Fibroblast of lung (primary cell): Measurements from ENCODE around the gene ADAMTSL1. TPM values are rescaled to one million over a fixed set of nuclear protein-coding genes. Genes with fewer than 3 reads are reported as not detected.
A peak's percentile ranks its signal among the peaks of the same experiment; 100 is the strongest.

Source experiments
- DNase-seq, 2 donors: peaks; one replicate each; pipeline versions ENCODE4 v3.0.0 to v3.0.0-alpha.2; 2010; ENCODE audit warnings: low read depth in 2 of 2
- H2AFZ ChIP-seq: 2 replicates; pipeline ENCODE4 v1.5.1; 2012; ENCODE audit warnings: low read length, control low read depth, inconsistent platforms
- H3K27ac ChIP-seq: 2 replicates; pipeline ENCODE4 v1.5.1; 2011; ENCODE audit warnings: low read length, control low read depth; ENCODE audit not compliant: insufficient read depth
- H3K27me3 ChIP-seq: 2 replicates; pipeline ENCODE4 v1.5.1; 2011; ENCODE audit warnings: mild to moderate bottlenecking, low read length; ENCODE audit not compliant: control insufficient read depth, insufficient read depth
- H3K36me3 ChIP-seq: 2 replicates; pipeline ENCODE4 v1.5.1; 2011; ENCODE audit warnings: low read length; ENCODE audit not compliant: control insufficient read depth, insufficient read depth
- H3K4me1 ChIP-seq: 2 replicates; pipeline ENCODE4 v1.5.1; 2011; ENCODE audit warnings: low read length; ENCODE audit not compliant: control insufficient read depth, insufficient read depth; ENCODE audit errors: extremely low read depth
- H3K4me2 ChIP-seq: 2 replicates; pipeline ENCODE4 v1.5.1; 2011; ENCODE audit warnings: low read length, control low read depth; ENCODE audit not compliant: insufficient read depth; ENCODE audit errors: extremely low read depth
- H3K4me3 ChIP-seq, 4 experiments: fragments of 200-600 bp in 1 of 4; sonication (generic) in 1 of 4; replicated peaks in 1 of 4; 2 replicates each; pipeline ENCODE4 v1.5.1; 2011 to 2016; ENCODE audit warnings: low read length in 4 of 4, low read depth in 3 of 4, mild to moderate bottlenecking in 3 of 4, control low read depth in 2 of 4, inconsistent platforms in 1 of 4, mixed read lengths in 1 of 4; ENCODE audit not compliant: insufficient read depth in 1 of 4; ENCODE audit errors: control extremely low read depth in 1 of 4
- H3K79me2 ChIP-seq: 2 replicates; pipeline ENCODE4 v1.5.1; 2012; ENCODE audit warnings: mild to moderate bottlenecking, low read length, inconsistent platforms; ENCODE audit not compliant: control insufficient read depth, insufficient read depth
- H3K9ac ChIP-seq: 2 replicates; pipeline ENCODE4 v1.5.1; 2011; ENCODE audit warnings: mild to moderate bottlenecking, low read length, control low read depth; ENCODE audit not compliant: insufficient read depth
- H3K9me3 ChIP-seq: 2 replicates; pipeline ENCODE4 v1.5.1; 2012; ENCODE audit warnings: low read depth, low read length; ENCODE audit not compliant: control insufficient read depth, insufficient read depth
- H4K20me1 ChIP-seq: 2 replicates; pipeline ENCODE4 v1.5.1; 2011; ENCODE audit warnings: low read length; ENCODE audit not compliant: control insufficient read depth, insufficient read depth; ENCODE audit errors: extremely low read depth
- EZH2 ChIP-seq: IDR thresholded peaks from 2 replicates; pipeline ENCODE4 v1.5.1; 2012; ENCODE audit warnings: low read length, control low read depth, mild to moderate bottlenecking; ENCODE audit errors: missing control alignments
- polyA plus RNA-seq, 2 donors: library from polyadenylated mRNA; depleted of rRNA in 1 of 2; stranded (reverse) in 1 of 2; unstranded in 1 of 2; fragments of >200 nt; gene quantifications; 2 replicates each; pipeline ENCODE4 v1.2.1, GENCODE V29; 2011 to 2012; ENCODE audit warnings: missing spikeins in 1 of 2
- total RNA-seq: library from RNA; depleted of rRNA; stranded (reverse); fragments of >200 nt; gene quantifications from 2 replicates; pipeline ENCODE4 v1.2.1, GENCODE V29; 2014
- TF ChIP-seq, protein P1 (sequence below), 2 donors: IDR thresholded peaks in 1 of 2; conservative IDR thresholded peaks in 1 of 2; 1 replicate in 1 of 2; 2 replicates in 1 of 2; pipeline ENCODE4 v1.5.1; 2011 to 2012; ENCODE audit warnings: low read length in 2 of 2, control low read depth in 1 of 2, inconsistent platforms in 1 of 2, low read depth in 1 of 2, mild to moderate bottlenecking in 1 of 2

Gene ADAMTSL1
- total and polyA plus RNA-seq, 2 donors (not counting 1 experiment from before 2014, with no cell fraction given) = 19.3 to 27.9 TPM

- H3K36me3 ChIP-seq = no peaks in the 10 kb centered on the region
- no peak overlapping the region for H3K27ac ChIP-seq
- peak in 1 of 2 donors; percentile 4 for DNase-seq
- H4K20me1 ChIP-seq = no peaks in the 10 kb centered on the region
- TF ChIP-seq EZH2 = no peak
- TF ChIP-seq, protein P1, sequence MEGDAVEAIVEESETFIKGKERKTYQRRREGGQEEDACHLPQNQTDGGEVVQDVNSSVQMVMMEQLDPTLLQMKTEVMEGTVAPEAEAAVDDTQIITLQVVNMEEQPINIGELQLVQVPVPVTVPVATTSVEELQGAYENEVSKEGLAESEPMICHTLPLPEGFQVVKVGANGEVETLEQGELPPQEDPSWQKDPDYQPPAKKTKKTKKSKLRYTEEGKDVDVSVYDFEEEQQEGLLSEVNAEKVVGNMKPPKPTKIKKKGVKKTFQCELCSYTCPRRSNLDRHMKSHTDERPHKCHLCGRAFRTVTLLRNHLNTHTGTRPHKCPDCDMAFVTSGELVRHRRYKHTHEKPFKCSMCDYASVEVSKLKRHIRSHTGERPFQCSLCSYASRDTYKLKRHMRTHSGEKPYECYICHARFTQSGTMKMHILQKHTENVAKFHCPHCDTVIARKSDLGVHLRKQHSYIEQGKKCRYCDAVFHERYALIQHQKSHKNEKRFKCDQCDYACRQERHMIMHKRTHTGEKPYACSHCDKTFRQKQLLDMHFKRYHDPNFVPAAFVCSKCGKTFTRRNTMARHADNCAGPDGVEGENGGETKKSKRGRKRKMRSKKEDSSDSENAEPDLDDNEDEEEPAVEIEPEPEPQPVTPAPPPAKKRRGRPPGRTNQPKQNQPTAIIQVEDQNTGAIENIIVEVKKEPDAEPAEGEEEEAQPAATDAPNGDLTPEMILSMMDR (conservative IDR thresholded peaks at IDR 0.05 in 1 of 2, IDR thresholded peaks at IDR 0.05 in 1 of 2; ENCODE audit: low read depth in 1 of 2, low read length in 2 of 2) = no peak
- no peaks in the 10 kb centered on the region for H3K27me3 ChIP-seq
- no peak overlapping the region for H3K4me3 ChIP-seq
- H3K9me3 ChIP-seq = no peaks in the 10 kb centered on the region
- no peak overlapping the region for H3K4me2 ChIP-seq
- no peak overlapping the region for H3K9ac ChIP-seq
- no peaks in the 10 kb centered on the region for H3K79me2 ChIP-seq
- no peaks in the 10 kb centered on the region for H3K4me1 ChIP-seq
- H2AFZ ChIP-seq = no peak overlapping the region
Observed at GRCh38 chr9:18668944-18669343, 195.0 kb downstream of the ADAMTSL1 start.

- H3K27me3 ChIP-seq = no peaks in the 10 kb centered on the region
- H3K27ac ChIP-seq = no peak overlapping the region
- no peaks in the 10 kb centered on the region for H3K9me3 ChIP-seq
- no peaks in the 10 kb centered on the region for H3K79me2 ChIP-seq
- H3K4me2 ChIP-seq = no peak overlapping the region
- H3K9ac ChIP-seq = no peak overlapping the region
- H2AFZ ChIP-seq = no peak overlapping the region
- TF ChIP-seq EZH2 = no peak
- TF ChIP-seq, protein P1 (conservative IDR thresholded peaks at IDR 0.05 in 1 of 2, IDR thresholded peaks at IDR 0.05 in 1 of 2; ENCODE audit: low read depth in 1 of 2, low read length in 2 of 2) = no peak
- DNase-seq = no peak
- no peaks in the 10 kb centered on the region for H4K20me1 ChIP-seq
- H3K4me1 ChIP-seq = peaks cover 2% of the 10 kb centered on the region
- H3K36me3 ChIP-seq = no peaks in the 10 kb centered on the region
- no peak overlapping the region for H3K4me3 ChIP-seq
Observed at GRCh38 chr9:18672706-18673105, 198.8 kb downstream of the ADAMTSL1 start.

- no peak overlapping the region for H2AFZ ChIP-seq
- H4K20me1 ChIP-seq = no peaks in the 10 kb centered on the region
- DNase-seq = no peak
- H3K9ac ChIP-seq = no peak overlapping the region
- H3K4me2 ChIP-seq = no peak overlapping the region
- no peak overlapping the region for H3K27ac ChIP-seq
- H3K36me3 ChIP-seq = no peaks in the 10 kb centered on the region
- no peak overlapping the region for H3K4me3 ChIP-seq
- no peak for TF ChIP-seq EZH2
- TF ChIP-seq, protein P1 (conservative IDR thresholded peaks at IDR 0.05 in 1 of 2, IDR thresholded peaks at IDR 0.05 in 1 of 2; ENCODE audit: low read depth in 1 of 2, low read length in 2 of 2) = no peak
- no peaks in the 10 kb centered on the region for H3K9me3 ChIP-seq
- peaks cover 2% of the 10 kb centered on the region for H3K4me1 ChIP-seq
- H3K27me3 ChIP-seq = no peaks in the 10 kb centered on the region
- H3K79me2 ChIP-seq = no peaks in the 10 kb centered on the region
Observed at GRCh38 chr9:18673179-18673578, 199.2 kb downstream of the ADAMTSL1 start.
